ENCODE results near the gene FUT6.

GRCh38 chr19:5864725-5865486, 25.4 kb upstream of the FUT6 start:
- TF ChIP-seq CTCF (IDR thresholded peaks at IDR 0.05 in 4 of 5, conservative IDR thresholded peaks at IDR 0.05 in 1 of 5) (no peak), POLR2A (IDR thresholded peaks at IDR 0.05) (no peak)
